Fibroblast of lung (primary cell): ENCODE measurements around the gene OR10D3. TPM values are rescaled to one million over a fixed set of nuclear protein-coding genes. Genes with fewer than 3 reads are reported as not detected.

Source experiments
- DNase-seq, 2 donors: peaks; one replicate each; pipeline versions ENCODE4 v3.0.0 to v3.0.0-alpha.2; 2010; ENCODE audit warnings: low read depth in 2 of 2
- H2AFZ ChIP-seq: 2 replicates; pipeline ENCODE4 v1.5.1; 2012; ENCODE audit warnings: low read length, control low read depth, inconsistent platforms
- H3K27ac ChIP-seq: 2 replicates; pipeline ENCODE4 v1.5.1; 2011; ENCODE audit warnings: low read length, control low read depth; ENCODE audit not compliant: insufficient read depth
- H3K27me3 ChIP-seq: 2 replicates; pipeline ENCODE4 v1.5.1; 2011; ENCODE audit warnings: mild to moderate bottlenecking, low read length; ENCODE audit not compliant: control insufficient read depth, insufficient read depth
- H3K36me3 ChIP-seq: 2 replicates; pipeline ENCODE4 v1.5.1; 2011; ENCODE audit warnings: low read length; ENCODE audit not compliant: control insufficient read depth, insufficient read depth
- H3K4me1 ChIP-seq: 2 replicates; pipeline ENCODE4 v1.5.1; 2011; ENCODE audit warnings: low read length; ENCODE audit not compliant: control insufficient read depth, insufficient read depth; ENCODE audit errors: extremely low read depth
- H3K4me2 ChIP-seq: 2 replicates; pipeline ENCODE4 v1.5.1; 2011; ENCODE audit warnings: low read length, control low read depth; ENCODE audit not compliant: insufficient read depth; ENCODE audit errors: extremely low read depth
- H3K4me3 ChIP-seq, 4 experiments: fragments of 200-600 bp in 1 of 4; sonication (generic) in 1 of 4; replicated peaks in 1 of 4; 2 replicates each; pipeline ENCODE4 v1.5.1; 2011 to 2016; ENCODE audit warnings: low read length in 4 of 4, low read depth in 3 of 4, mild to moderate bottlenecking in 3 of 4, control low read depth in 2 of 4, inconsistent platforms in 1 of 4, mixed read lengths in 1 of 4; ENCODE audit not compliant: insufficient read depth in 1 of 4; ENCODE audit errors: control extremely low read depth in 1 of 4
- H3K79me2 ChIP-seq: 2 replicates; pipeline ENCODE4 v1.5.1; 2012; ENCODE audit warnings: mild to moderate bottlenecking, low read length, inconsistent platforms; ENCODE audit not compliant: control insufficient read depth, insufficient read depth
- H3K9ac ChIP-seq: 2 replicates; pipeline ENCODE4 v1.5.1; 2011; ENCODE audit warnings: mild to moderate bottlenecking, low read length, control low read depth; ENCODE audit not compliant: insufficient read depth
- H3K9me3 ChIP-seq: 2 replicates; pipeline ENCODE4 v1.5.1; 2012; ENCODE audit warnings: low read depth, low read length; ENCODE audit not compliant: control insufficient read depth, insufficient read depth
- H4K20me1 ChIP-seq: 2 replicates; pipeline ENCODE4 v1.5.1; 2011; ENCODE audit warnings: low read length; ENCODE audit not compliant: control insufficient read depth, insufficient read depth; ENCODE audit errors: extremely low read depth
- EZH2 ChIP-seq: IDR thresholded peaks from 2 replicates; pipeline ENCODE4 v1.5.1; 2012; ENCODE audit warnings: low read length, control low read depth, mild to moderate bottlenecking; ENCODE audit errors: missing control alignments
- polyA plus RNA-seq, 2 donors: library from polyadenylated mRNA; depleted of rRNA in 1 of 2; stranded (reverse) in 1 of 2; unstranded in 1 of 2; fragments of >200 nt; gene quantifications; 2 replicates each; pipeline ENCODE4 v1.2.1, GENCODE V29; 2011 to 2012; ENCODE audit warnings: missing spikeins in 1 of 2
- total RNA-seq: library from RNA; depleted of rRNA; stranded (reverse); fragments of >200 nt; gene quantifications from 2 replicates; pipeline ENCODE4 v1.2.1, GENCODE V29; 2014
- TF ChIP-seq, protein P1 (sequence below), 2 donors: IDR thresholded peaks in 1 of 2; conservative IDR thresholded peaks in 1 of 2; 1 replicate in 1 of 2; 2 replicates in 1 of 2; pipeline ENCODE4 v1.5.1; 2011 to 2012; ENCODE audit warnings: low read length in 2 of 2, control low read depth in 1 of 2, inconsistent platforms in 1 of 2, low read depth in 1 of 2, mild to moderate bottlenecking in 1 of 2

Gene OR10D3
- total and polyA plus RNA-seq, 2 donors (not counting 1 experiment from before 2014, with no cell fraction given) = not detected

DNA sequence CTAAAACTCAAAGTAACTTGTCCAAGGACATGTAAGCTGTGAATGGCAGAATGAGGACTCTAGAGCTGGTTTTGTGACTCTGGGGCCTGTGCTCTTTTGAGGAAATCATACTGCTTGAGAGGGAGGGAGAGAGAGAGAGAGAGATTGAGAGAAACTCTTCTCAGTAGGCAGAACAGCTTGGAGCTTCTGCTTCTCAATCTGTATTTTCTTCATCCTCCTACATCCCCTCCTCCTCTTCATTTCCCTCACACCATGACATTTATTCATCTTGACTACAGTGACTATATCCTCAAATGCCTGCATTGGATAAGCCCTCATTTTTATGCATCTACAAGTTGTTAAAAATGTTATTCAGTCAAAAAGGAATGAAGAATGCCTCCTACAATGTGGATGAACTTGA, 23.7 kb upstream of the OR10D3 start:
- no peak overlapping the region for H3K4me2 ChIP-seq
- TF ChIP-seq, protein P1, sequence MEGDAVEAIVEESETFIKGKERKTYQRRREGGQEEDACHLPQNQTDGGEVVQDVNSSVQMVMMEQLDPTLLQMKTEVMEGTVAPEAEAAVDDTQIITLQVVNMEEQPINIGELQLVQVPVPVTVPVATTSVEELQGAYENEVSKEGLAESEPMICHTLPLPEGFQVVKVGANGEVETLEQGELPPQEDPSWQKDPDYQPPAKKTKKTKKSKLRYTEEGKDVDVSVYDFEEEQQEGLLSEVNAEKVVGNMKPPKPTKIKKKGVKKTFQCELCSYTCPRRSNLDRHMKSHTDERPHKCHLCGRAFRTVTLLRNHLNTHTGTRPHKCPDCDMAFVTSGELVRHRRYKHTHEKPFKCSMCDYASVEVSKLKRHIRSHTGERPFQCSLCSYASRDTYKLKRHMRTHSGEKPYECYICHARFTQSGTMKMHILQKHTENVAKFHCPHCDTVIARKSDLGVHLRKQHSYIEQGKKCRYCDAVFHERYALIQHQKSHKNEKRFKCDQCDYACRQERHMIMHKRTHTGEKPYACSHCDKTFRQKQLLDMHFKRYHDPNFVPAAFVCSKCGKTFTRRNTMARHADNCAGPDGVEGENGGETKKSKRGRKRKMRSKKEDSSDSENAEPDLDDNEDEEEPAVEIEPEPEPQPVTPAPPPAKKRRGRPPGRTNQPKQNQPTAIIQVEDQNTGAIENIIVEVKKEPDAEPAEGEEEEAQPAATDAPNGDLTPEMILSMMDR (conservative IDR thresholded peaks at IDR 0.05 in 1 of 2, IDR thresholded peaks at IDR 0.05 in 1 of 2; ENCODE audit: low read depth in 1 of 2, low read length in 2 of 2) = no peak
- TF ChIP-seq EZH2 = no peak
- H3K9me3 ChIP-seq = no peaks in the 10 kb centered on the region
- H3K4me3 ChIP-seq = no peak overlapping the region
- H3K79me2 ChIP-seq = no peaks in the 10 kb centered on the region
- H2AFZ ChIP-seq = no peak overlapping the region
- H3K9ac ChIP-seq = no peak overlapping the region
- H3K27ac ChIP-seq = no peak overlapping the region
- no peaks in the 10 kb centered on the region for H3K27me3 ChIP-seq
- H3K36me3 ChIP-seq = no peaks in the 10 kb centered on the region
- H3K4me1 ChIP-seq = no peaks in the 10 kb centered on the region
- DNase-seq = no peak
- no peaks in the 10 kb centered on the region for H4K20me1 ChIP-seq

DNA sequence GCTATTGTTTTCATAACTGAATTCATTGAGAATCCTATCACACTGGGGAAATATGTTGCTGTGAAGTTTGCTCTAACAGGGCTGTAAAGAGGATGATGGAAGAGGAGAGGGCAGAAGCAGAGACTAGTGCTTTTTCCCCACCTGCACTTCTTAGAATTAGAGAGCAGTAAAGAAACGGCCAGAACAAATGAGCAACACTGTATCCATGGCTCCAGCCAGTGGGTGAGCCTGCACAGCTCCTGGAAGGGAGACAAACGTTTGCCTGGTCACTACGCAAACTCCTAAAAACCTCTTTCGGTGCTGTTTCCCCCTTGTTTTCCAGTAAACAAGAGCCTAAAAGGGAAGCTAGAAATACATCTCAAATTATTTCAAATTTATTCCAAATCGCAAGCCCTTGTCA, 22.2 kb upstream of the OR10D3 start:
- Histone ChIP-seq H3K9ac (no peak overlapping the region), H2AFZ (no peak overlapping the region), H3K4me2 (no peak overlapping the region), H3K4me1 (no peaks in the 10 kb centered on the region), H3K4me3 (no peak overlapping the region), H3K27me3 (no peaks in the 10 kb centered on the region), H3K36me3 (no peaks in the 10 kb centered on the region), H3K27ac (no peak overlapping the region), H4K20me1 (no peaks in the 10 kb centered on the region), H3K79me2 (no peaks in the 10 kb centered on the region), H3K9me3 (no peaks in the 10 kb centered on the region)
- TF ChIP-seq EZH2 = no peak
- TF ChIP-seq, protein P1 (conservative IDR thresholded peaks at IDR 0.05 in 1 of 2, IDR thresholded peaks at IDR 0.05 in 1 of 2; ENCODE audit: low read depth in 1 of 2, low read length in 2 of 2) = no peak
- no peak for DNase-seq

DNA sequence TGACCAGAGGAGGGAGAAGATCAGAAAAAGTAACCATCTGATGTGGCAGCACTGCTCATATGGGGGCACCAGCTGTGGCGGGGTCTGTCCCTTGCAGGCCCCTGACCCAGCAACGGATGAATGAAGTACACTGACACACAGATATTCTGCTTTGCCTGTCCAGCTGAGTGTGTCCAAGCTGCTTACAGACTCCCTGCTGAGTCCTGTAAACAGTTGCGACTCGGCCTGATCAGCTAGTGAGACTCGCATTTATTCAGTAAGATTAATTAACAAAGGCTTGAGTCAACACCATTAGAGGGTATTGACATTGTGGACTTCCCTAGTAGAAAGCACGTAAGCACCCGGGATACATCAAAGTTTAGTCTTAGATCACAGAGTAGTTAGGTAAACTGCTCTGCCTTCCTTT, 15.3 kb upstream of the OR10D3 start:
- H3K9ac ChIP-seq = no peak overlapping the region
- no peaks in the 10 kb centered on the region for H3K27me3 ChIP-seq
- DNase-seq = no peak
- H3K27ac ChIP-seq = no peak overlapping the region
- H4K20me1 ChIP-seq = no peaks in the 10 kb centered on the region
- H3K36me3 ChIP-seq = no peaks in the 10 kb centered on the region
- no peak overlapping the region for H2AFZ ChIP-seq
- H3K9me3 ChIP-seq = no peaks in the 10 kb centered on the region
- no peak overlapping the region for H3K4me2 ChIP-seq
- no peak overlapping the region for H3K4me3 ChIP-seq
- no peak for TF ChIP-seq EZH2
- TF ChIP-seq, protein P1 (conservative IDR thresholded peaks at IDR 0.05 in 1 of 2, IDR thresholded peaks at IDR 0.05 in 1 of 2; ENCODE audit: low read depth in 1 of 2, low read length in 2 of 2) = no peak
- H3K79me2 ChIP-seq = no peaks in the 10 kb centered on the region
- H3K4me1 ChIP-seq = no peaks in the 10 kb centered on the region
